A172 (cell line): ENCODE results near the gene KIR2DL3. TPM values are rescaled to one million over a fixed set of nuclear protein-coding genes. Genes with fewer than 3 reads are reported as not detected.

ENCODE experiments used
- DNase-seq: peaks from one replicate; pipeline ENCODE4 v3.0.0-alpha.2; 2015; ENCODE audit warnings: low spot score
- total RNA-seq: library from RNA; depleted of rRNA; stranded (reverse); fragments of >200 nt; shearing (Covaris generic); gene quantifications from 2 replicates; pipeline ENCODE4 v1.2.3, GENCODE V29; 2014; rRNA removed

The KIR2DL3 gene
- total RNA-seq, 1 experiment from 2014 or later, result not detected

DNA sequence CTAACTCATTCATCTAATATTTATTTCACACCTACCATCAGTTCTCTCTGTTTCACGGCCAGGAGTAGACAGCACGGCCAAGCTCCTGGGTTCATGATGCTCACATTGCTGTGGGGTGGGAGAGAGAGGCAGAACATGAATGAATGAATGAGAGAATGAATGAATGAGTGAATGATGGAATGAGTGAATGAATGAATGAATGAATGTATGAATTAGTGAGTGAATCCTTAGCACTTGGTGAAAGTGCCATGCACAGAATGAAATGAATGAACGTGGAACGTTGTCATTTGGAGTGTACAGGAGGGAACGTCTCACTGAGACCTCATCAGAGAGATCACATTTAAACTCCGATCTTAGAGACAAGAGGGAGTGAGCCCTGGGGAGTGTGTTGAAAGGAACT lies 53.2 kb downstream of the KIR2DL3 start:
- no peak for DNase-seq

DNA sequence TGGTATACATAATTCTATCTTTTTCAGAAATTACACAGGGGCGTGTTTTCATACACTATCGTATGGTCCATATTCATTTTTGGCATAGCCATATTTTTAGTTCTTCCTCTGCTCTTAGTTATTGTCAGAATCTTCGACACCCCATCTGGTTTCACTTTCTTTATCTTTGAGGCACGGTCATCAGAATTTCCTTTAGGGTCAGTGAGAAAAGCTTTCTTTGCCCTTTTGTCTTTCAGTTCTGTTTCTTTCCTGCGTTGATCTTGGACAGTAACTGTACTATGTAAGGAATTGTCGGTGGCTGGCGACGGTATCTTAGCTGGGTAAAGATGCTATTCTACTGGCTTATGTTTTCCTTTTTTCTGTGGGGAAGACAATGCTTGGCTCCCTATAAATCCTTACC lies 54.5 kb downstream of the KIR2DL3 start:
- DNase-seq, result no peak

DNA sequence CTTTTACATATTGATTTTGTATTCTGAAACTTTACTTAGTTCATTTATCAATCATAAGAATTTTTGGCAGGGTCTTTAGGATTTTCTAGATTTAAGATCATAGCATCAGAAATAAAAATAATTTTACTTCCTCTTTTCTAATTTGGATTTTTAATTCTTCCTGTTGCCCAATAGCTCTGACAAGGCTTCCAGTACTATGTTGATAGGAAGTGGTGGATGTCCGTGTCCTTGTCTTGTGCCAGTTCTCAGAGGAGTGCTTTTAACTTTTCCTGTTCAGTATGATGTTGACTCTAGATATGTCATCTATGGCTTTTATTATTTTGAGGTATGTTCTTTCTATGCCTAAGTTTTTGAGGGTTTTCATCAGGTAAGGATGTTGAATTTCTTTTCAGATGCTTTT lies 57.4 kb downstream of the KIR2DL3 start:
- DNase-seq, result no peak

Other genes with a start within 250 kb of the KIR2DL3 start
- not detected in 2 replicates for gene LAIR2, start 235.7 kb upstream of the KIR2DL3 start, total RNA-seq
- not detected in 2 replicates for gene LILRA2, start 164.7 kb upstream of the KIR2DL3 start, total RNA-seq
- not detected in 2 replicates for gene LILRA1, start 144.9 kb upstream of the KIR2DL3 start, total RNA-seq
- gene LILRB1, start 108.0 kb upstream of the KIR2DL3 start, total RNA-seq, result not detected in 2 replicates
- not detected in 2 replicates for gene LILRB4, start 75.5 kb upstream of the KIR2DL3 start, total RNA-seq
- gene KIR3DL3, start 14.1 kb upstream of the KIR2DL3 start, total RNA-seq, result not detected in 2 replicates
- not detected in 2 replicates for gene KIR2DL1, start 31.3 kb downstream of the KIR2DL3 start, total RNA-seq
- not detected in 2 replicates for gene KIR2DL4, start 65.1 kb downstream of the KIR2DL3 start, total RNA-seq
- gene KIR3DL1, start 78.0 kb downstream of the KIR2DL3 start, total RNA-seq, result not detected in 2 replicates
- not detected in 2 replicates for gene KIR2DS4, start 94.2 kb downstream of the KIR2DL3 start, total RNA-seq
- gene KIR3DL2, start 111.9 kb downstream of the KIR2DL3 start, total RNA-seq, result not detected in 2 replicates
- gene FCAR, start 135.7 kb downstream of the KIR2DL3 start, total RNA-seq, result not detected in 2 replicates
- gene NCR1, start 167.6 kb downstream of the KIR2DL3 start, total RNA-seq, result not detected in 2 replicates
- gene NLRP7, start 209.0 kb downstream of the KIR2DL3 start, total RNA-seq, result not detected in 2 replicates
- not detected in 2 replicates for gene NLRP2, start 227.9 kb downstream of the KIR2DL3 start, total RNA-seq